Erythroblast (primary cell): ENCODE data around the gene EPN2.

ENCODE experiments used
- GATA1 ChIP-seq: IDR thresholded peaks from 2 replicates; pipeline ENCODE4 v1.6.1; 2011; ENCODE audit warnings: low read depth, mild to moderate bottlenecking, control low read depth, low read length, moderate library complexity
- POLR2A ChIP-seq: IDR thresholded peaks from 2 replicates; pipeline ENCODE4 v1.6.1; 2011; ENCODE audit warnings: mild to moderate bottlenecking, low read length

DNA sequence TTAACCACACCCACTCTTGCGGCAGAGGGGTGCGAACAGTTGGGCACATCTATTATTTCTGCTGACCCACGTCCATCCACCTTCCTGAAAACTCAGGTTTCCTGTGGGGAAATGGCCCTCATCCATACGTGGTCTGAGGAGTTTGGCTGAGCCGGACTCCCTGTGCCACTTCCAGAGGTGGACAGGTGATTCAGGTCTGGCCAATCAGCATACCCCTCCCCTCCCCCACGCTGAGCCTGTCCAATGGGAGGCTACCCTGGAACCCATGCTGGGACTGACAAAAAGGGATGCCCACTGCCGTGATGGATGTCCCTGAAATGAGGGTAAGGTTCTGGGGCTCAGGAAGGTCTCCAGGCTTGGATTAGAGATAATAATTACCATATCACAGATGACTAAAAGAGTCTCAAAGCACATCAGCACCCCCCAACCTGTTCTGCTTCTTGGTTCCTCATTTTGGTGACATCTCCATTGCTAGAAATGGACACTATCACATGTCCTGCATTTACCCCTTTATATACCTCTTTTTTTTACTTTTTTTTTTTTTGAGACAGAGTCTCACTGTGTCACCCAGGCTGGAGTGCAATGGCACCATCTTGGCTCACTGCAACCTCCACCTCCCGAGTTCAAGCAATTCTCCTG lies 135.8 kb downstream of the EPN2 start:
- TF ChIP-seq POLR2A (no peak), GATA1 (no peak)
